Large intestine (tissue), 3 donors: Measurements from ENCODE around the gene ZNF629. TPM values are rescaled to one million over a fixed set of nuclear protein-coding genes. Genes with fewer than 3 reads are reported as not detected.

ENCODE experiments used
- DNase-seq, 2 donors: peaks; one replicate each; pipeline versions ENCODE4 v3.0.0 to v3.0.0-alpha.2; 2013
- H3K27ac ChIP-seq: one replicate; pipeline ENCODE4 v1.5.1; 2013; ENCODE audit warnings: low read length
- H3K27me3 ChIP-seq: 2 replicates; pipeline ENCODE4 v1.6.1; 2013; ENCODE audit warnings: low read length; ENCODE audit not compliant: control insufficient read depth, insufficient read depth
- H3K36me3 ChIP-seq: 2 replicates; pipeline ENCODE4 v1.6.1; 2013; ENCODE audit warnings: low read length; ENCODE audit not compliant: control insufficient read depth, insufficient read depth
- H3K4me1 ChIP-seq: one replicate; pipeline ENCODE4 v1.6.1; 2013; ENCODE audit warnings: low read length; ENCODE audit not compliant: control insufficient read depth, insufficient read depth
- H3K4me3 ChIP-seq: one replicate; pipeline ENCODE4 v1.5.1; 2013; ENCODE audit warnings: low read length
- H3K9me3 ChIP-seq: one replicate; pipeline ENCODE4 v1.6.1; 2013; ENCODE audit warnings: mild to moderate bottlenecking, low read depth, low read length, moderate library complexity; ENCODE audit not compliant: control insufficient read depth
- WGBS: methylation state at CpG from one replicate; pipeline ENCODE4 v1.1.5; 2013; ENCODE audit warnings: low lambda C conversion rate; ENCODE audit not compliant: insufficient coverage; 5-methylcytosine and 5-hydroxymethylcytosine counted together
- polyA plus RNA-seq: library from polyadenylated mRNA; unstranded; fragments of 120-200 nt; gene quantifications from one replicate; pipeline ENCODE4 v1.2.1, GENCODE V29; 2013

The ZNF629 gene
- polyA plus RNA-seq, 1 donor, result 15.4 TPM

- H3K27ac ChIP-seq, result no peak overlapping the region
- peaks cover 87% of the 10 kb centered on the region for H3K36me3 ChIP-seq
- DNase-seq, result no peak
- H3K9me3 ChIP-seq, result no peaks in the 10 kb centered on the region
- no peak overlapping the region for H3K4me3 ChIP-seq
- WGBS, result 100% methylated on average over 1 of the region's 4 CpGs
- H3K27me3 ChIP-seq, result no peaks in the 10 kb centered on the region
- H3K4me1 ChIP-seq, result peaks cover 9% of the 10 kb centered on the region
Observed at GRCh38 chr16:30766933-30767284, 20.1 kb downstream of the ZNF629 start.

- no peak overlapping the region for H3K4me3 ChIP-seq
- peaks cover 9% of the 10 kb centered on the region for H3K4me1 ChIP-seq
- no peak overlapping the region for H3K27ac ChIP-seq
- H3K36me3 ChIP-seq, result peaks cover 81% of the 10 kb centered on the region
- H3K9me3 ChIP-seq, result no peaks in the 10 kb centered on the region
- no peaks in the 10 kb centered on the region for H3K27me3 ChIP-seq
- no CpG with 5 or more reads among the region's 29 CpGs for WGBS
- DNase-seq, result no peak
Observed at GRCh38 chr16:30766206-30766932, 20.6 kb downstream of the ZNF629 start.

GRCh38 chr16:30764816-30765465 is 22.1 kb downstream of the ZNF629 start:
- H3K36me3 ChIP-seq, result peaks cover 69% of the 10 kb centered on the region
- H3K9me3 ChIP-seq, result no peaks in the 10 kb centered on the region
- peaks cover 13% of the 10 kb centered on the region for H3K4me1 ChIP-seq
- no peak overlapping the region for H3K4me3 ChIP-seq
- no CpG with 5 or more reads among the region's 12 CpGs for WGBS
- no peak overlapping the region for H3K27ac ChIP-seq
- no peaks in the 10 kb centered on the region for H3K27me3 ChIP-seq
- DNase-seq, result no peak

GRCh38 chr16:30764086-30764485 is 22.9 kb downstream of the ZNF629 start:
- WGBS, result no CpG with 5 or more reads among the region's 11 CpGs
- Histone ChIP-seq H3K27me3 (no peaks in the 10 kb centered on the region), H3K4me3 (no peak overlapping the region), H3K27ac (no peak overlapping the region), H3K9me3 (no peaks in the 10 kb centered on the region), H3K36me3 (peaks cover 61% of the 10 kb centered on the region), H3K4me1 (peaks cover 13% of the 10 kb centered on the region)
- DNase-seq, result no peak

- Histone ChIP-seq H3K36me3 (peaks cover 55% of the 10 kb centered on the region), H3K9me3 (no peaks in the 10 kb centered on the region)
- no CpG with 5 or more reads among the region's 15 CpGs for WGBS
Observed at GRCh38 chr16:30762991-30763725, 23.8 kb downstream of the ZNF629 start.

GRCh38 chr16:30761928-30762902 is 24.8 kb downstream of the ZNF629 start, which contains the start of the genes CFAP119 and RNF40:
CFAP119 (minus strand) TSS chr16:30762062; CDS start chr16:30761748, 314 bp downstream.
RNF40 (plus strand) TSS chr16:30762322; CDS start chr16:30762546, 224 bp downstream.
- H3K27ac ChIP-seq, result peak within 1 kb of the TSS; percentile 71
- no peaks in the 10 kb centered on the region for H3K27me3 ChIP-seq
- H3K4me1 ChIP-seq, result peaks cover 13% of the 10 kb centered on the region
- H3K4me3 ChIP-seq, result peak within 1 kb of the TSS; percentile 98
- no CpG with 5 or more reads among the region's 60 CpGs for WGBS
- peak; percentile 98 for DNase-seq
- peaks cover 53% of the 10 kb centered on the region for H3K36me3 ChIP-seq
- H3K9me3 ChIP-seq, result no peaks in the 10 kb centered on the region

More at GRCh38 chr16:30762991-30763725, 23.8 kb downstream of the ZNF629 start:
- peak overlapping the region; percentile 98 for H3K4me3 ChIP-seq
- no peaks in the 10 kb centered on the region for H3K27me3 ChIP-seq
- DNase-seq, result no peak
- H3K27ac ChIP-seq, result no peak overlapping the region
- peaks cover 13% of the 10 kb centered on the region for H3K4me1 ChIP-seq

GRCh38 chr16:30761427-30761927 is 25.5 kb downstream of the ZNF629 start:
- Histone ChIP-seq H3K4me3 (peak overlapping the region; percentile 98), H3K27ac (no peak overlapping the region), H3K36me3 (peaks cover 53% of the 10 kb centered on the region), H3K9me3 (no peaks in the 10 kb centered on the region), H3K4me1 (peaks cover 13% of the 10 kb centered on the region), H3K27me3 (no peaks in the 10 kb centered on the region)
- WGBS, result no CpG with 5 or more reads among the region's 64 CpGs
- DNase-seq, result no peak

GRCh38 chr16:30760577-30761426 is 26.2 kb downstream of the ZNF629 start:
- no peaks in the 10 kb centered on the region for H3K27me3 ChIP-seq
- H3K4me3 ChIP-seq, result peak overlapping the region; percentile 98
- WGBS, result 86% methylated on average over 2 of the region's 26 CpGs
- H3K9me3 ChIP-seq, result no peaks in the 10 kb centered on the region
- peaks cover 52% of the 10 kb centered on the region for H3K36me3 ChIP-seq
- H3K27ac ChIP-seq, result no peak overlapping the region
- DNase-seq, result no peak
- peaks cover 13% of the 10 kb centered on the region for H3K4me1 ChIP-seq

- Histone ChIP-seq H3K36me3 (peaks cover 49% of the 10 kb centered on the region), H3K27me3 (no peaks in the 10 kb centered on the region), H3K4me1 (peaks cover 13% of the 10 kb centered on the region), H3K9me3 (no peaks in the 10 kb centered on the region), H3K4me3 (no peak overlapping the region), H3K27ac (no peak overlapping the region)
- no peak for DNase-seq
- no CpG with 5 or more reads among the region's 7 CpGs for WGBS
Observed at GRCh38 chr16:30760001-30760559, 26.9 kb downstream of the ZNF629 start.
